Liver (tissue), 3 donors: Measurements from ENCODE around the gene TTC7B.

Experiments used
- EGR1 ChIP-seq, 2 donors: IDR thresholded peaks; 2 replicates each; pipeline ENCODE4 v1.6.1; 2016 to 2018; ENCODE audit warnings: antibody characterized with exemption in 2 of 2, low read depth in 2 of 2
- RAD21 ChIP-seq, 2 donors: IDR thresholded peaks; 2 replicates each; pipeline ENCODE4 v1.6.1; 2016; ENCODE audit warnings: antibody characterized with exemption in 2 of 2, mild to moderate bottlenecking in 2 of 2
- RXRA ChIP-seq, 2 donors: IDR thresholded peaks; 2 replicates each; pipeline ENCODE4 v1.6.1; 2017 to 2018; ENCODE audit warnings: antibody characterized with exemption in 2 of 2, mild to moderate bottlenecking in 1 of 2
- TF ChIP-seq, protein P1 (sequence below): fragments of 150-350 bp; IDR thresholded peaks from 2 replicates; pipeline ENCODE4 v1.5.1; 2017; ENCODE audit warnings: improper control_type of control experiment, low read depth, low read length; ENCODE audit not compliant: missing input control
- TF ChIP-seq, protein P2 (sequence below): IDR thresholded peaks from 2 replicates; pipeline ENCODE4 v1.6.1; 2016; ENCODE audit warnings: antibody characterized with exemption
- TF ChIP-seq, protein P3 (sequence below): IDR thresholded peaks from 2 replicates; pipeline ENCODE4 v1.6.1; 2016; ENCODE audit warnings: antibody characterized with exemption
- donor health status: healthy.
- donor health status: healthy.

DNA sequence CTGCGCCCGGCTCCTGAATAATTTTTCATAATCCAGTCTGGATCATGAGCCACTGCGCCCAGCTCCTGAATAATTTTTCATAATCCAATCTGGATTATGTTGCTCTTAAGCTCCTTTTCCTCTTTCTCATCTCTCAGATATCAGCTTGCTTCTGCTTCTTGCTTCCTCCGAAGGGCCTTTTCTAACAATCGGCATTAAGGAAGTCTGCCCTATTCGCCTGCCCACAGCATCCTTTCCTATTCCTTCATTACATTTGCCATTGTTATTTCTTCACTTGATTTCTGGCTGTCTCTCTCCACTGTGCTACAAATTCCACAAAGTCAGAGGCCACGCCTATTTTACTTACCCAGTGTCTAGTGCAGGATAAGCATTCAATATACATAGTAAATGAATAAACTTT lies 83.5 kb downstream of the TTC7B start:
- TF ChIP-seq, protein P1, sequence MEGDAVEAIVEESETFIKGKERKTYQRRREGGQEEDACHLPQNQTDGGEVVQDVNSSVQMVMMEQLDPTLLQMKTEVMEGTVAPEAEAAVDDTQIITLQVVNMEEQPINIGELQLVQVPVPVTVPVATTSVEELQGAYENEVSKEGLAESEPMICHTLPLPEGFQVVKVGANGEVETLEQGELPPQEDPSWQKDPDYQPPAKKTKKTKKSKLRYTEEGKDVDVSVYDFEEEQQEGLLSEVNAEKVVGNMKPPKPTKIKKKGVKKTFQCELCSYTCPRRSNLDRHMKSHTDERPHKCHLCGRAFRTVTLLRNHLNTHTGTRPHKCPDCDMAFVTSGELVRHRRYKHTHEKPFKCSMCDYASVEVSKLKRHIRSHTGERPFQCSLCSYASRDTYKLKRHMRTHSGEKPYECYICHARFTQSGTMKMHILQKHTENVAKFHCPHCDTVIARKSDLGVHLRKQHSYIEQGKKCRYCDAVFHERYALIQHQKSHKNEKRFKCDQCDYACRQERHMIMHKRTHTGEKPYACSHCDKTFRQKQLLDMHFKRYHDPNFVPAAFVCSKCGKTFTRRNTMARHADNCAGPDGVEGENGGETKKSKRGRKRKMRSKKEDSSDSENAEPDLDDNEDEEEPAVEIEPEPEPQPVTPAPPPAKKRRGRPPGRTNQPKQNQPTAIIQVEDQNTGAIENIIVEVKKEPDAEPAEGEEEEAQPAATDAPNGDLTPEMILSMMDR, result no peak
- TF ChIP-seq, protein P2, sequence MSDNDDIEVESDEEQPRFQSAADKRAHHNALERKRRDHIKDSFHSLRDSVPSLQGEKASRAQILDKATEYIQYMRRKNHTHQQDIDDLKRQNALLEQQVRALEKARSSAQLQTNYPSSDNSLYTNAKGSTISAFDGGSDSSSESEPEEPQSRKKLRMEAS, result no peak
- TF ChIP-seq, protein P3, sequence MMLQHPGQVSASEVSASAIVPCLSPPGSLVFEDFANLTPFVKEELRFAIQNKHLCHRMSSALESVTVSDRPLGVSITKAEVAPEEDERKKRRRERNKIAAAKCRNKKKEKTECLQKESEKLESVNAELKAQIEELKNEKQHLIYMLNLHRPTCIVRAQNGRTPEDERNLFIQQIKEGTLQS, result no peak
- no peak for TF ChIP-seq RXRA (IDR thresholded peaks at IDR 0.05)
- no peak for TF ChIP-seq RAD21 (IDR thresholded peaks at IDR 0.05)
- TF ChIP-seq EGR1 (IDR thresholded peaks at IDR 0.05; ENCODE audit: low read depth in 2 of 2), result no peak
